ENCODE measurements around the gene LRMDA.

Gene LRMDA

GRCh38 chr10:76461024-76461423 lies 1029.6 kb downstream of the LRMDA start:
- Histone ChIP-seq H3K36me3 (ENCODE audit: control insufficient read depth in 1 of 2, insufficient read depth in 2 of 2, low read depth in 1 of 2, low read length in 2 of 2) (no peaks in the 10 kb centered on the region), H3K9me3 (ENCODE audit: control insufficient read depth, low read length) (no peaks in the 10 kb centered on the region), H2AFZ (ENCODE audit: low read depth, low read length) (no peak overlapping the region), H2AK5ac (ENCODE audit: low read length, severe bottlenecking) (no peak overlapping the region), H2BK5ac (ENCODE audit: low read depth, low read length, poor library complexity, severe bottlenecking) (no peak overlapping the region), H3K4me2 (ENCODE audit: low read length, poor library complexity, severe bottlenecking) (no peak overlapping the region), H2BK15ac (ENCODE audit: low read depth, poor library complexity, severe bottlenecking) (no peak overlapping the region), H3K4me3 (ENCODE audit: insufficient read depth in 1 of 2, low read depth in 1 of 2, low read length in 2 of 2) (no peak overlapping the region), H3K27me3 (ENCODE audit: control insufficient read depth in 1 of 2, insufficient read depth in 1 of 2, low read length in 2 of 2) (no peaks in the 10 kb centered on the region), H3K18ac (ENCODE audit: low read depth in 1 of 2, low read length in 2 of 2) (no peak overlapping the region), H2BK120ac (ENCODE audit: low read depth, low read length) (no peak overlapping the region), H3K4me1 (ENCODE audit: control insufficient read depth, insufficient read depth, low read depth, low read length) (no peaks in the 10 kb centered on the region), H3K14ac (ENCODE audit: low read length in 2 of 2) (no peak overlapping the region), H4K8ac (ENCODE audit: low read length) (no peak overlapping the region), H3K79me1 (replicated peaks; ENCODE audit: low read length, poor library complexity, severe bottlenecking) (no peaks in the 10 kb centered on the region), H2BK12ac (ENCODE audit: low read length in 2 of 2) (no peak overlapping the region), H3K4ac (ENCODE audit: low read depth in 1 of 2, low read length in 2 of 2) (no peak overlapping the region), H3K27ac (ENCODE audit: low read length, poor library complexity, severe bottlenecking) (no peak overlapping the region), H3K9ac (ENCODE audit: low read length) (no peak overlapping the region), H4K91ac (ENCODE audit: low read length) (no peak overlapping the region), H3K23ac (ENCODE audit: low read length in 2 of 2) (no peak overlapping the region)
- 89% methylated on average over 3 of the region's 3 CpGs for WGBS
- DNase-seq: no peak

GRCh38 chr10:76463111-76463510 lies 1031.7 kb downstream of the LRMDA start:
- Histone ChIP-seq H4K91ac (ENCODE audit: low read length) (no peak overlapping the region), H3K27ac (ENCODE audit: low read length, poor library complexity, severe bottlenecking) (no peak overlapping the region), H3K4me2 (ENCODE audit: low read length, poor library complexity, severe bottlenecking) (no peak overlapping the region), H2AK5ac (ENCODE audit: low read length, severe bottlenecking) (no peak overlapping the region), H2AFZ (ENCODE audit: low read depth, low read length) (no peak overlapping the region), H3K27me3 (ENCODE audit: control insufficient read depth in 1 of 2, insufficient read depth in 1 of 2, low read length in 2 of 2) (no peaks in the 10 kb centered on the region), H2BK12ac (ENCODE audit: low read length in 2 of 2) (no peak overlapping the region), H2BK120ac (ENCODE audit: low read depth, low read length) (no peak overlapping the region), H3K79me1 (replicated peaks; ENCODE audit: low read length, poor library complexity, severe bottlenecking) (no peaks in the 10 kb centered on the region), H3K4ac (ENCODE audit: low read depth in 1 of 2, low read length in 2 of 2) (no peak overlapping the region), H3K4me1 (ENCODE audit: control insufficient read depth, insufficient read depth, low read depth, low read length) (no peaks in the 10 kb centered on the region), H3K23ac (ENCODE audit: low read length in 2 of 2) (no peak overlapping the region), H4K8ac (ENCODE audit: low read length) (peak overlapping the region; percentile 19), H2BK5ac (ENCODE audit: low read depth, low read length, poor library complexity, severe bottlenecking) (no peak overlapping the region), H3K18ac (ENCODE audit: low read depth in 1 of 2, low read length in 2 of 2) (peak overlapping the region in 1 of 2 experiments; percentile 86), H3K36me3 (ENCODE audit: control insufficient read depth in 1 of 2, insufficient read depth in 2 of 2, low read depth in 1 of 2, low read length in 2 of 2) (no peaks in the 10 kb centered on the region), H3K14ac (ENCODE audit: low read length in 2 of 2) (no peak overlapping the region), H3K9me3 (ENCODE audit: control insufficient read depth, low read length) (no peaks in the 10 kb centered on the region), H3K9ac (ENCODE audit: low read length) (no peak overlapping the region), H3K4me3 (ENCODE audit: insufficient read depth in 1 of 2, low read depth in 1 of 2, low read length in 2 of 2) (no peak overlapping the region), H2BK15ac (ENCODE audit: low read depth, poor library complexity, severe bottlenecking) (no peak overlapping the region)
- no CpG with 5 or more reads among the region's 1 CpG for WGBS
- no peak for DNase-seq

- Histone ChIP-seq H2BK12ac (ENCODE audit: low read length in 2 of 2) (no peak overlapping the region), H2BK5ac (ENCODE audit: low read depth, low read length, poor library complexity, severe bottlenecking) (no peak overlapping the region), H3K9ac (ENCODE audit: low read length) (no peak overlapping the region), H2BK120ac (ENCODE audit: low read depth, low read length) (no peak overlapping the region), H4K8ac (ENCODE audit: low read length) (no peak overlapping the region), H3K36me3 (ENCODE audit: control insufficient read depth in 1 of 2, insufficient read depth in 2 of 2, low read depth in 1 of 2, low read length in 2 of 2) (no peaks in the 10 kb centered on the region), H2AK5ac (ENCODE audit: low read length, severe bottlenecking) (no peak overlapping the region), H3K18ac (ENCODE audit: low read depth in 1 of 2, low read length in 2 of 2) (no peak overlapping the region), H4K91ac (ENCODE audit: low read length) (no peak overlapping the region), H3K14ac (ENCODE audit: low read length in 2 of 2) (no peak overlapping the region), H3K9me3 (ENCODE audit: control insufficient read depth, low read length) (no peaks in the 10 kb centered on the region), H3K4me3 (ENCODE audit: insufficient read depth in 1 of 2, low read depth in 1 of 2, low read length in 2 of 2) (no peak overlapping the region), H3K27ac (ENCODE audit: low read length, poor library complexity, severe bottlenecking) (no peak overlapping the region), H3K79me1 (replicated peaks; ENCODE audit: low read length, poor library complexity, severe bottlenecking) (no peaks in the 10 kb centered on the region), H2AFZ (ENCODE audit: low read depth, low read length) (no peak overlapping the region), H3K4me1 (ENCODE audit: control insufficient read depth, insufficient read depth, low read depth, low read length) (no peaks in the 10 kb centered on the region), H3K4ac (ENCODE audit: low read depth in 1 of 2, low read length in 2 of 2) (no peak overlapping the region), H3K27me3 (ENCODE audit: control insufficient read depth in 1 of 2, insufficient read depth in 1 of 2, low read length in 2 of 2) (no peaks in the 10 kb centered on the region), H2BK15ac (ENCODE audit: low read depth, poor library complexity, severe bottlenecking) (no peak overlapping the region), H3K23ac (ENCODE audit: low read length in 2 of 2) (no peak overlapping the region), H3K4me2 (ENCODE audit: low read length, poor library complexity, severe bottlenecking) (no peak overlapping the region)
- 88% methylated on average over 6 of the region's 6 CpGs for WGBS
- DNase-seq: no peak
Observed at GRCh38 chr10:76466836-76467503, 1035.5 kb downstream of the LRMDA start.

- DNase-seq: no peak
- Histone ChIP-seq H3K36me3 (ENCODE audit: control insufficient read depth in 1 of 2, insufficient read depth in 2 of 2, low read depth in 1 of 2, low read length in 2 of 2) (no peaks in the 10 kb centered on the region), H3K18ac (ENCODE audit: low read depth in 1 of 2, low read length in 2 of 2) (no peak overlapping the region)
Observed at GRCh38 chr10:76469675-76470074, 1038.3 kb downstream of the LRMDA start.

More at GRCh38 chr10:76469675-76470074, 1038.3 kb downstream of the LRMDA start:
- H2BK12ac ChIP-seq (ENCODE audit: low read length in 2 of 2): no peak overlapping the region
- H3K4me2 ChIP-seq (ENCODE audit: low read length, poor library complexity, severe bottlenecking): no peak overlapping the region
- H2BK15ac ChIP-seq (ENCODE audit: low read depth, poor library complexity, severe bottlenecking): no peak overlapping the region
- no peak overlapping the region for H3K23ac ChIP-seq (ENCODE audit: low read length in 2 of 2)
- H2BK120ac ChIP-seq (ENCODE audit: low read depth, low read length): no peak overlapping the region
- H3K27ac ChIP-seq (ENCODE audit: low read length, poor library complexity, severe bottlenecking): no peak overlapping the region
- no peak overlapping the region for H4K91ac ChIP-seq (ENCODE audit: low read length)
- no peak overlapping the region for H3K9ac ChIP-seq (ENCODE audit: low read length)
- H2BK5ac ChIP-seq (ENCODE audit: low read depth, low read length, poor library complexity, severe bottlenecking): no peak overlapping the region
- H2AFZ ChIP-seq (ENCODE audit: low read depth, low read length): no peak overlapping the region
- no peak overlapping the region for H3K4me3 ChIP-seq (ENCODE audit: insufficient read depth in 1 of 2, low read depth in 1 of 2, low read length in 2 of 2)
- H3K4me1 ChIP-seq (ENCODE audit: control insufficient read depth, insufficient read depth, low read depth, low read length): no peaks in the 10 kb centered on the region
- no peak overlapping the region for H2AK5ac ChIP-seq (ENCODE audit: low read length, severe bottlenecking)
- H3K14ac ChIP-seq (ENCODE audit: low read length in 2 of 2): no peak overlapping the region
- H3K79me1 ChIP-seq (replicated peaks; ENCODE audit: low read length, poor library complexity, severe bottlenecking): no peaks in the 10 kb centered on the region
- no peak overlapping the region for H4K8ac ChIP-seq (ENCODE audit: low read length)
- no peak overlapping the region for H3K4ac ChIP-seq (ENCODE audit: low read depth in 1 of 2, low read length in 2 of 2)
- H3K9me3 ChIP-seq (ENCODE audit: control insufficient read depth, low read length): no peaks in the 10 kb centered on the region
- H3K27me3 ChIP-seq (ENCODE audit: control insufficient read depth in 1 of 2, insufficient read depth in 1 of 2, low read length in 2 of 2): no peaks in the 10 kb centered on the region

All from mesenchymal stem cell (in vitro differentiated cells and primary cell).